Measurements from ENCODE around the gene RAPGEF4.

- no peak for TF ChIP-seq CTCF (conservative IDR thresholded peaks at IDR 0.05)
- TF ChIP-seq EZH2 (IDR thresholded peaks at IDR 0.05; ENCODE audit: low read depth) = no peak
These were observed 8.3 kb downstream of the RAPGEF4 start for GRCh38 chr2:172743898-172744297.
